K562 (cell line): ENCODE data around the gene STK11. TPM values are rescaled to one million over a fixed set of nuclear protein-coding genes. Genes with fewer than 3 reads are reported as not detected.

Source experiments
- BHLHE40 ChIP-seq: IDR thresholded peaks from 2 replicates; pipeline ENCODE4 v1.6.1; 2011; ENCODE audit warnings: low read length, improper control_type of control experiment
- CBFA2T2 ChIP-seq: fragments of 450-650 bp; conservative IDR thresholded peaks from 2 replicates; pipeline ENCODE4 v1.6.1; 2017; ENCODE audit warnings: mild to moderate bottlenecking
- CBX1 ChIP-seq: sonication (generic); IDR thresholded peaks from 2 replicates; pipeline ENCODE4 v1.6.1; 2016; ENCODE audit warnings: antibody characterized with exemption, low read depth, mild to moderate bottlenecking
- CREM ChIP-seq: IDR thresholded peaks from 2 replicates; pipeline ENCODE4 v1.6.1; 2014; ENCODE audit warnings: antibody characterized with exemption, low read depth
- E2F5 ChIP-seq: sonication (generic); formaldehyde crosslinking; IDR thresholded peaks from 2 replicates; pipeline ENCODE4 v1.8.0; 2022; ENCODE audit warnings: mild to moderate bottlenecking, missing genetic modification reagents
- ETV5 ChIP-seq: sonication (generic); formaldehyde crosslinking; IDR thresholded peaks from 2 replicates; pipeline ENCODE4 v1.4.0; 2020; ENCODE audit warnings: low read depth, mild to moderate bottlenecking, missing genetic modification reagents
- GABPA ChIP-seq: fragments of 200-800 bp; sonication (Bioruptor generic); conservative IDR thresholded peaks from 2 replicates; pipeline ENCODE4 v1.6.1; 2016; ENCODE audit warnings: low read depth, missing genetic modification characterization, missing compliant biosample characterization
- JUN ChIP-seq, 2 experiments: sonication (generic) in 1 of 2; formaldehyde crosslinking in 1 of 2; IDR thresholded peaks; 2 replicates each; pipeline versions ENCODE4 v1.6.1 to v1.8.0; 2012 to 2022; ENCODE audit warnings: borderline replicate concordance in 2 of 2, mild to moderate bottlenecking in 2 of 2, improper control_type of control experiment in 1 of 2, low read depth in 1 of 2, low read length in 1 of 2, missing genetic modification reagents in 1 of 2
- KLF16 ChIP-seq: IDR thresholded peaks from 2 replicates; pipeline ENCODE4 v1.6.1; 2016; ENCODE audit warnings: antibody characterized with exemption
- MEIS2 ChIP-seq: fragments of 450-650 bp; IDR thresholded peaks from 2 replicates; pipeline ENCODE4 v1.6.1; 2014; ENCODE audit warnings: mild to moderate bottlenecking; ENCODE audit not compliant: partially characterized antibody
- NCOR1 ChIP-seq: fragments of 450-650 bp; IDR thresholded peaks from 2 replicates; pipeline ENCODE4 v1.6.1; 2016; ENCODE audit warnings: mild to moderate bottlenecking, moderate library complexity
- NEUROD1 ChIP-seq: fragments of 150-350 bp; IDR thresholded peaks from 2 replicates; pipeline ENCODE4 v1.6.1; 2014; ENCODE audit warnings: borderline replicate concordance, low read length, low read depth; ENCODE audit not compliant: partially characterized antibody
- NONO ChIP-seq, 2 experiments: fragments of 200-400 bp in 1 of 2; fragments of 450-650 bp in 1 of 2; formaldehyde crosslinking in 1 of 2; IDR thresholded peaks; 2 replicates each; pipeline ENCODE4 v1.6.1; 2017; ENCODE audit warnings: low read depth in 2 of 2, mild to moderate bottlenecking in 2 of 2, moderate library complexity in 2 of 2, low read length in 1 of 2
- PBX2 ChIP-seq, 2 experiments: IDR thresholded peaks in 1 of 2; conservative IDR thresholded peaks in 1 of 2; 2 replicates each; pipeline ENCODE4 v1.6.1; 2016; ENCODE audit warnings: low read depth in 2 of 2, mild to moderate bottlenecking in 1 of 2, missing compliant biosample characterization in 1 of 2, missing genetic modification characterization in 1 of 2, moderate library complexity in 1 of 2
- PHB ChIP-seq: fragments of 250-450 bp; sonication (Bioruptor Pico); IDR thresholded peaks from 2 replicates; pipeline ENCODE4 v1.5.0; 2021
- PML ChIP-seq: IDR thresholded peaks from 2 replicates; pipeline ENCODE4 v1.6.1; 2012; ENCODE audit warnings: low read length, inconsistent platforms
- POLR2H ChIP-seq: IDR thresholded peaks from 2 replicates; pipeline ENCODE4 v1.6.1; 2016; ENCODE audit warnings: missing genetic modification characterization, low read depth, mild to moderate bottlenecking, control low read depth, missing compliant biosample characterization, moderate library complexity
- RAD21 ChIP-seq, 2 experiments: fragments of 250-450 bp in 1 of 2; fragments of 450-650 bp in 1 of 2; sonication (Bioruptor Pico) in 1 of 2; formaldehyde crosslinking in 1 of 2; IDR thresholded peaks in 1 of 2; conservative IDR thresholded peaks in 1 of 2; 2 replicates each; pipeline versions ENCODE4 v1.4.0 to v1.8.0; 2020 to 2022; ENCODE audit warnings: mild to moderate bottlenecking in 2 of 2, moderate library complexity in 1 of 2
- ZNF143 ChIP-seq: sonication (generic); formaldehyde crosslinking; IDR thresholded peaks from 2 replicates; pipeline ENCODE4 v1.9.0; 2022; ENCODE audit warnings: mild to moderate bottlenecking, missing genetic modification reagents
- ZNF436 ChIP-seq: fragments of 250-450, 450-650 bp; sonication (Bioruptor Pico); formaldehyde crosslinking; IDR thresholded peaks from 2 replicates; pipeline ENCODE4 v1.7.0; 2020; ENCODE audit warnings: mild to moderate bottlenecking
- ZNF77 ChIP-seq: fragments of 250-450 bp; sonication (Bioruptor Pico); IDR thresholded peaks from 2 replicates; pipeline ENCODE4 v1.5.0; 2020
- ZNF79 ChIP-seq: fragments of 250-450 bp; sonication (Bioruptor Pico); IDR thresholded peaks from 2 replicates; pipeline ENCODE4 v1.4.0; 2020; ENCODE audit warnings: low read depth, mild to moderate bottlenecking, moderate library complexity
- ZZZ3 ChIP-seq: fragments of 450-650 bp; IDR thresholded peaks from 2 replicates; pipeline ENCODE4 v1.6.1; 2016; ENCODE audit warnings: antibody characterized with exemption, mild to moderate bottlenecking, moderate library complexity
- polyA plus RNA-seq, 8 experiments: library from polyadenylated mRNA; depleted of rRNA in 4 of 8; stranded (reverse) in 5 of 8; unstranded in 3 of 8; fragments of >200 nt; fragmentation: Nextera tagmentation in 2 of 8; fragmentation: Illumina TruSeq in 1 of 8; extraction: Ambion mirVana in 2 of 8; extraction: Trizol in 1 of 8; gene quantifications; 2 replicates each; pipeline versions ENCODE4 v1.2.1 to v1.2.3, GENCODE V29; 2011 to 2014; ENCODE audit warnings: inconsistent platforms in 1 of 8, missing spikeins in 1 of 8
- total RNA-seq, 7 experiments: library from RNA; depleted of rRNA in 6 of 7; stranded (reverse); fragments of >200 nt in 6 of 7; fragmentation: Illumina TruSeq in 2 of 7; extraction: Trizol in 2 of 7; gene quantifications; 2 replicates each; pipeline versions ENCODE4 v1.2.1 to v1.2.3, GENCODE V29; 2011 to 2021; ENCODE audit warnings: low replicate concordance in 1 of 7

The STK11 gene
- total and polyA plus RNA-seq, 9 of the 15 experiments (the other 6 are each of a cell fraction or from before 2014, with no cell fraction given), result 0.15 to 96.5 (median 31.7) TPM

GRCh38 chr19:1248139-1248785 is 42.7 kb downstream of the STK11 start, which contains the start of gene MIDN (continued):
- no peak for TF ChIP-seq PHB (CRISPR knock-in tag)
- peak; percentile 61 to 85; a peak in 3 of 4 replicates for TF ChIP-seq NONO (IDR thresholded peaks at IDR 0.05; ENCODE audit: low read depth in 2 of 2, low read length in 1 of 2)
- peak; percentile 14 for TF ChIP-seq MEIS2
- TF ChIP-seq CBX1, result peak; percentile 93; the same call in 1 of the 2 replicates
- TF ChIP-seq CBFA2T2, result no peak
- no peak for TF ChIP-seq E2F5 (CRISPR knock-in tag)
- peak; percentile 58; the same call in 1 of the 2 replicates for TF ChIP-seq NCOR1
- peak; percentile 84 for TF ChIP-seq BHLHE40
- TF ChIP-seq ETV5, result peak; percentile 88
- peak; percentile 52; the same call in 1 of the 2 replicates for TF ChIP-seq ZNF143 (CRISPR knock-in tag)
- TF ChIP-seq CREM, result peak; percentile 60
- no peak for TF ChIP-seq ZNF77
- TF ChIP-seq ZZZ3, result no peak
- TF ChIP-seq PML, result peak; percentile 73
- TF ChIP-seq POLR2H (tag), result peak; percentile 91; the same call in 1 of the 2 replicates
- TF ChIP-seq ZNF79 (CRISPR knock-in tag), result no peak
- no peak; the same call in 1 of the 2 replicates for TF ChIP-seq ZNF436 (CRISPR knock-in tag)
- TF ChIP-seq GABPA (tag), result peak; percentile 74
- TF ChIP-seq PBX2 (CRISPR knock-in tag; IDR thresholded peaks at IDR 0.05; ENCODE audit: low read depth), result no peak
- no peak for TF ChIP-seq PBX2 (tag; conservative IDR thresholded peaks at IDR 0.05; ENCODE audit: low read depth)
- TF ChIP-seq NEUROD1, result no peak
- peak; percentile 44; the same call in 1 of the 2 replicates for TF ChIP-seq JUN (IDR thresholded peaks at IDR 0.05; ENCODE audit: borderline replicate concordance, low read depth, low read length)
- TF ChIP-seq JUN (CRISPR knock-in tag; IDR thresholded peaks at IDR 0.05; ENCODE audit: borderline replicate concordance), result no peak
- TF ChIP-seq RAD21 (CRISPR knock-in tag; conservative IDR thresholded peaks at IDR 0.05 in 1 of 2, IDR thresholded peaks at IDR 0.05 in 1 of 2), result peak in 1 of 2 experiments; percentile 23; a peak in 2 of 4 replicates
- 0 out of 2 replicates have a peak, but pooled peaks have one; percentile 19 for TF ChIP-seq KLF16
